SK-N-MC (cell line): Measurements from ENCODE around the gene UBAP1L.
"Not testable (repeated sequence)": the region's sequence is repeated elsewhere in the genome, so short reads cannot be mapped to it uniquely, and the experiment has no call there.

Experiments
- DNase-seq: peaks from one replicate; pipeline ENCODE4 v3.0.0-alpha.2; 2011; ENCODE audit warnings: low read depth, low spot score
- H3K27ac ChIP-seq: fragments of 200-600 bp; sonication (generic); 2 replicates; pipeline ENCODE4 v1.5.1; 2016; ENCODE audit warnings: mixed run types
- H3K36me3 ChIP-seq: fragments of 200-600 bp; sonication (generic); 2 replicates; pipeline ENCODE4 v1.6.1; 2017; ENCODE audit warnings: antibody characterized with exemption, low read length, mixed read lengths; ENCODE audit not compliant: insufficient read depth
- H3K4me3 ChIP-seq: fragments of 200-600 bp; sonication (generic); 2 replicates; pipeline ENCODE4 v1.5.1; 2016
- H3K9ac ChIP-seq: fragments of 200-600 bp; sonication (generic); 2 replicates; pipeline ENCODE4 v1.8.0; 2017; ENCODE audit warnings: mixed run types, mixed read lengths; ENCODE audit not compliant: insufficient read length
- H3K9me3 ChIP-seq: fragments of 200-600 bp; sonication (generic); 2 replicates; pipeline ENCODE4 v1.6.1; 2017; ENCODE audit warnings: low read depth, mild to moderate bottlenecking, antibody characterized with exemption, low read length, moderate library complexity, mixed read lengths
- EZH2 ChIP-seq: fragments of 200-600 bp; sonication (generic); IDR thresholded peaks from one replicate; pipeline ENCODE4 v1.6.1; 2017; ENCODE audit warnings: antibody characterized with exemption
- FOXP2 ChIP-seq: optimal IDR thresholded peaks from 2 replicates; pipeline ENCODE3; 2011; ENCODE audit warnings: mild to moderate bottlenecking, moderate library complexity; ENCODE audit not compliant: insufficient read depth; ENCODE audit errors: extremely low read length, control extremely low read depth
- POLR2AphosphoS5 ChIP-seq: IDR thresholded peaks from 2 replicates; pipeline ENCODE4 v1.6.1; 2012; ENCODE audit warnings: mild to moderate bottlenecking, low read depth, low read length, borderline replicate concordance

The UBAP1L gene

GRCh38 chr15:65102912-65103311 lies 12.1 kb downstream of the UBAP1L start:
- no peak overlapping the region for H3K9ac ChIP-seq
- H3K4me3 ChIP-seq, result no peak overlapping the region
- H3K36me3 ChIP-seq, result peaks cover 10% of the 10 kb centered on the region; the same call in 1 of the 2 replicates
- H3K27ac ChIP-seq, result no peak overlapping the region
- no peak for DNase-seq
- H3K9me3 ChIP-seq, result no peaks in the 10 kb centered on the region
- TF ChIP-seq FOXP2 (no peak), POLR2AphosphoS5 (no peak), EZH2 (no peak)

GRCh38 chr15:65101891-65102708 lies 12.9 kb downstream of the UBAP1L start:
- DNase-seq, result no peak
- no peak overlapping the region for H3K27ac ChIP-seq
- no peak overlapping the region for H3K9ac ChIP-seq
- peaks cover 10% of the 10 kb centered on the region; the same call in 1 of the 2 replicates for H3K36me3 ChIP-seq
- H3K4me3 ChIP-seq, result no peak overlapping the region
- no peaks in the 10 kb centered on the region for H3K9me3 ChIP-seq
- TF ChIP-seq FOXP2 (no peak), EZH2 (no peak), POLR2AphosphoS5 (no peak)

- no peak overlapping the region for H3K27ac ChIP-seq
- H3K36me3 ChIP-seq, result peaks cover 10% of the 10 kb centered on the region; the same call in 1 of the 2 replicates
- H3K4me3 ChIP-seq, result no peak overlapping the region
- H3K9me3 ChIP-seq, result no peaks in the 10 kb centered on the region
- DNase-seq, result peak; percentile 18
- H3K9ac ChIP-seq, result no peak overlapping the region
- no peak for TF ChIP-seq FOXP2
- no peak for TF ChIP-seq EZH2
- no peak for TF ChIP-seq POLR2AphosphoS5
Observed at GRCh38 chr15:65101411-65101890, 13.5 kb downstream of the UBAP1L start.

- H3K27ac ChIP-seq, result no peak overlapping the region
- H3K4me3 ChIP-seq, result no peak overlapping the region
- no peak for TF ChIP-seq FOXP2
- no peak overlapping the region for H3K9ac ChIP-seq
- no peaks in the 10 kb centered on the region for H3K9me3 ChIP-seq
- no peak for DNase-seq
- H3K36me3 ChIP-seq, result peaks cover 9% of the 10 kb centered on the region; the same call in 1 of the 2 replicates
Observed at GRCh38 chr15:65100442-65100841, 14.6 kb downstream of the UBAP1L start.

- not testable (repeated sequence) for H3K4me3 ChIP-seq, H3K27ac ChIP-seq, H3K9me3 ChIP-seq, H3K36me3 ChIP-seq, DNase-seq, H3K9ac ChIP-seq
Observed at GRCh38 chr15:65099801-65100200, 15.2 kb downstream of the UBAP1L start.

GRCh38 chr15:65099336-65099735 lies 15.7 kb downstream of the UBAP1L start:
- Histone ChIP-seq H3K9me3 (no peaks in the 10 kb centered on the region), H3K9ac (no peak overlapping the region), H3K36me3 (peaks cover 8% of the 10 kb centered on the region; the same call in 1 of the 2 replicates), H3K4me3 (no peak overlapping the region), H3K27ac (no peak overlapping the region)
- no peak for TF ChIP-seq FOXP2
- no peak for TF ChIP-seq POLR2AphosphoS5
- TF ChIP-seq EZH2, result no peak
- no peak for DNase-seq

GRCh38 chr15:65097651-65098263 lies 17.2 kb downstream of the UBAP1L start:
- Histone ChIP-seq H3K9ac (no peak overlapping the region), H3K36me3 (peaks cover 8% of the 10 kb centered on the region; the same call in 1 of the 2 replicates), H3K27ac (no peak overlapping the region), H3K9me3 (no peaks in the 10 kb centered on the region), H3K4me3 (no peak overlapping the region)
- no peak for TF ChIP-seq POLR2AphosphoS5
- TF ChIP-seq FOXP2, result no peak
- TF ChIP-seq EZH2, result no peak
- DNase-seq, result no peak

- Histone ChIP-seq H3K9me3 (no peaks in the 10 kb centered on the region), H3K9ac (no peak overlapping the region), H3K36me3 (peaks cover 8% of the 10 kb centered on the region; the same call in 1 of the 2 replicates), H3K27ac (no peak overlapping the region), H3K4me3 (no peak overlapping the region)
- no peak for DNase-seq
- TF ChIP-seq EZH2 (no peak), FOXP2 (no peak), POLR2AphosphoS5 (no peak)
Observed at GRCh38 chr15:65096481-65097385, 18.3 kb downstream of the UBAP1L start.
